GM11168 (cell line): ENCODE results near the gene NDE1.
"Not testable (repeated sequence)": the region's sequence is repeated elsewhere in the genome, so short reads cannot be mapped to it uniquely, and the experiment has no call there.

Experiments
- in situ Hi-C: fragments of 300-500 bp; cut with MboI; formaldehyde crosslinking; loops from one replicate; pipeline ENCODE4 v1.12.0; 2022; ENCODE audit warnings: low sequenced_read_pairs; ENCODE audit not compliant: unreplicated experiment

Gene NDE1

DNA sequence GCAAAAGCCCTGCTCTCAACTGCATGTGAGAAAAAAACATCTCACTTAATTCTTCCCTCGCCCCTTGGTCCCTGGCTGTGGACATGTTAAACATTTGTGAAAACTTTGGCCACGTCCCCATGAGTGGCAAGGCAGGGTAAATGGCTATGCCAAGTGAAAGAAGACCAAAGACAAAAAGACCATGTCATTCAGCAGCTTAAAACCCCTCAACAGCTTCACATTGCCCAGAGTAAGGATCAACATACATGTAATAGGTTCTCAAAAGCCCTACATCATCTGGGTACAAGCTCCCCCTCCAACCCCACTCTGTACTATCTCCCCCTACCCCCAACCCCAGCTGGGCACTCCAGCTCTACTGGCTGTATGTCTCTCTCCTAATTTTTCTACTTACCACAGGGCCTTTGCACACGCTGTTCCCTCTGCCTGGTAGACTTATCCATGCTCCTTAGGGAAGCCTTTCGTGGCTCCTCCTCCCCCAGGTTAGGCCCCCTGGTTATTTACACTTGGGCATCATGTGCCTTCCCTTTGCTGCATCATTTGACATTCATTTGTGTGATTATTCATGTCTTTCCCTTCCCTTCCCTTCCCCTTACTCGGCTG lies 75.7 kb downstream of the NDE1 start:
- in situ Hi-C loops = no loop called here

- in situ Hi-C loops = no loop called here
Measured at GRCh38 chr16:15726715-15727114, 76.7 kb downstream of the NDE1 start.

DNA sequence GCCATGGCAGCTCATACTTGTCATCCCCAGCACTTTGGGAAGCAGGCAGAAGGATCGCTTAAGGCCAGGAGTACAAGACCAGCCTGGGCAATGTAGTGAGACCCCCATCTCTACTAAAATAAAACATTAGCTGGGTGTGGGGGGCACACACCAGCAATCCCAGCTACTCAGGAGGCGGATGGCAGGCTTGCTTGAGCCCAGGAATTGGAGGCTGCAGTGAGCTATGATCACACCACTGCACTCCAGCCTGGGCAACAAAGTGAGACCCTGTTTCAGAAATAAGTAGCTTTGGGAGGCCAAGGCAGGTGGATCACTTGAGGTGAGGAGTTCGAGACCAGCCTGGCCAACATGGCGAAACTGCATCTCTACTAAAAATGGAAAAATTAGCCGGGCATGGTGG lies 77.7 kb downstream of the NDE1 start:
- in situ Hi-C loops = not testable (repeated sequence)

DNA sequence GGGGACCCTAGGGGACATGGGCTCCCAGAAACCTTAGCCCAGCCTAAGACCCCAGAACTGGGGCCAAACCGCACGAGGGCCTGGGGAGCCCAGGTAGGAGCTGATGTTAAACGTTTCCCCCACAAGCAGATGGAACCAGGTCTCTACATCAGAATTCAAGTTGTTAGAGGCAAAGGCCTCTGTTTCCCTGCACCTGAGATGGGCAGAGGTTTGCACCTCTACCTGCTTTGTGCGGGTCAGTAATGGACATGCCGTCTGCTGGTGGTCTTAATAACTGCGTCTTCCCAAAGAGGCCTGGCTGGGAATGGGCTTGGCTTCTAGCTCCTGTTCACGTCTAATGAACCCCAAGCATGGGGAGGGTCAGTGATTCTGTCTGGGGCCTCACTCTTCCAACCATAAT lies 79.1 kb downstream of the NDE1 start:
- in situ Hi-C loops = no loop called here

GRCh38 chr16:15732416-15732815 lies 82.4 kb downstream of the NDE1 start:
- in situ Hi-C loops = no loop called here

- in situ Hi-C loops = no loop called here
Measured at GRCh38 chr16:15735610-15736009, 85.6 kb downstream of the NDE1 start.

- in situ Hi-C loops = no loop called here
Measured at GRCh38 chr16:15736529-15736928, 86.5 kb downstream of the NDE1 start.

- in situ Hi-C loops = no loop called here
Measured at GRCh38 chr16:15737140-15737644, 87.1 kb downstream of the NDE1 start.

GRCh38 chr16:15739464-15739863 lies 89.4 kb downstream of the NDE1 start:
- in situ Hi-C loops = no loop called here

- in situ Hi-C loops = no loop called here
Measured at GRCh38 chr16:15739950-15740349, 89.9 kb downstream of the NDE1 start.

DNA sequence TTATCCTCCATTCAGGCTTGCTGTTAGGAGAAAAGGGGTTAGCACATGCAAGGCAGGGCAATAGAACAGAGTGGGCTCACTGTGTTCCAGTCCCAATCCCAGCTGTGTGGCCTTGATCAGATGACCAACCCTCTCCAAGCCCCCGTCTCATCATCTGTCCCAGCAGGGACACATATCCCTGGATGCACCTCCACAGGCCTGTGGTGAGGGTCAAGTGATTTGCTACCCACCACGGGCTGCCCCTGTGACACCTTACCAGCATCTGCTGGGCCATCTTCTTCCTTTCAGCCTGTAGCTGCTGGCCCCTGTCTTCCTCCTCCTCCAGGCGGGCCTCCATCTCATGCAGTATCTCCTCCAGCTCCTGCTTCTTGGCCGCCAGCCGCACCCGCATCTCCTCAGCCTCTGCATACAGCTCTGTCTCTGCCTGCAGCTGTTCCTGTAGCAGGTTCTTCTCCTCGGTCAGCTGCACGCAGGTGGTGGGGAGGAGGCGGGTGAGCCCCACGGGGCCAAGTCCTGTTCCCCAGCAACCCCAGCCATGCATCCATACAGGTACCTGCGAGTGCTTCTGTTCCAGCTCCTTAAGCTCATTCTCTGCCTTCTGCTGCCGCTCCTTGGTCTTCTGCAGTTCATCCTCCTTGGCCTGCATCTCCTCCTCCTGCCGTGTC lies 91.3 kb downstream of the NDE1 start:
- in situ Hi-C loops = no loop called here

GRCh38 chr16:15742716-15743115 lies 92.7 kb downstream of the NDE1 start:
- in situ Hi-C loops = no loop called here

- in situ Hi-C loops = no loop called here
Measured at GRCh38 chr16:15743657-15744056, 93.6 kb downstream of the NDE1 start.

- in situ Hi-C loops = no loop called here
Measured at GRCh38 chr16:15746332-15746731, 96.3 kb downstream of the NDE1 start.

- in situ Hi-C loops = no loop called here
Measured at GRCh38 chr16:15747937-15748336, 97.9 kb downstream of the NDE1 start.

GRCh38 chr16:15748654-15749053 lies 98.6 kb downstream of the NDE1 start:
- in situ Hi-C loops = no loop called here

DNA sequence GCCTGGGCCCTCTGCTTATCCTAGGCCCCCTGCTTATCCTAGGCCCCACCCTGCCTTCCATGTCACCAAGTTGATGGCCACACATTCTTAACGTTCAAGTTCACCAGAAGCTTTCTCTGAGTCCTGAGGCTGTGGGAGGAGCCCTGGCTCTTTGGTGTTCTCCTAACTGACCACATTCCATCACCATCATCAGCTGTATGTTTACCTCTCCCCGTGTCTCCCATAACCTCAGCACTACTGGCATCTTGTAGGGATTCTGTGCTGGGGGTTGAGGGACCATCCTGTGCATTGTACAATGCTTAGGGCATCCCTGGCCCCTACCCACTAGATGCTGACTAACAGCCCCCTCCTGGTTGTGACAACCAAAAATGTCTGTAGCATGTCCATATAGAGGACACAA lies 99.3 kb downstream of the NDE1 start:
- in situ Hi-C loops = no loop called here

DNA sequence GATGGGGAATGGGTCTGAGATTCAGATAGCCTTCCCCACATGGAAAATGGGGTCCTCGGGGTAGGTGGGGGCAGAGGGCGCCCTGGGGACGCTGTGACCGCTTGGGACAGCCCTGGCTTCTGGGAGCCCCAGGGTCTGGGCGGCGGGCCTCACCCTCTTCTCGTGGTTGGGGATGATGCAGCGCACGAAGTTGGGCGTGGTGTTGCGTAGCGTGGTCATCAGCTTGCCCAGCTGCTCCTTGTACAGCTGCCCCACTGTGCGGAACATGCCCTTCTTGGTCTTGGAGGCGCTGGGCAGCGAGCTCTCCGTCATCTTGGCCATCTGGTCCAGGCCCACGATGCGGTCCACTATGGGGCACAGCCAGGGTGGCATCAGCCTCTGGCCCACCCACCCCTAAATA lies 99.9 kb downstream of the NDE1 start:
- in situ Hi-C loops = no loop called here

DNA sequence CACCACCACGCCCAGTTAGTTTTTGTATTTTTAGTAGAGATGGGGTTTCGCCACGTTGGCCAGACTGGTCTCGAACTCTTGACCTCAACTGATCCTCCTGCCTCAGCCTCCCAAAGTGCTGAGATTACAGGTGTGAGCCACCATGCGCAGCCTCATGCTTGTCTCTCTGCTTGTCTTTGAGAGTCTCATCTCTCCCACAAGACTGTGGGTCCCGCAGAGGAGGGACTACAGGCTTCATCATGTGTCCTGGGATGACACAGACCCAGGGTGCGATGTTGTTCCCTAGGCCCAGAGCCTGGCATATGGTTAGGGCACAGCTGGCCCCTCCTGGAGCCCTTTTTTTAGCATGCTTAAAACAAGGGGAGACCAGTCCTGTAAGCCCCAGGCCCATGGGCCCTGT lies 101.9 kb downstream of the NDE1 start:
- in situ Hi-C loops = no loop called here

DNA sequence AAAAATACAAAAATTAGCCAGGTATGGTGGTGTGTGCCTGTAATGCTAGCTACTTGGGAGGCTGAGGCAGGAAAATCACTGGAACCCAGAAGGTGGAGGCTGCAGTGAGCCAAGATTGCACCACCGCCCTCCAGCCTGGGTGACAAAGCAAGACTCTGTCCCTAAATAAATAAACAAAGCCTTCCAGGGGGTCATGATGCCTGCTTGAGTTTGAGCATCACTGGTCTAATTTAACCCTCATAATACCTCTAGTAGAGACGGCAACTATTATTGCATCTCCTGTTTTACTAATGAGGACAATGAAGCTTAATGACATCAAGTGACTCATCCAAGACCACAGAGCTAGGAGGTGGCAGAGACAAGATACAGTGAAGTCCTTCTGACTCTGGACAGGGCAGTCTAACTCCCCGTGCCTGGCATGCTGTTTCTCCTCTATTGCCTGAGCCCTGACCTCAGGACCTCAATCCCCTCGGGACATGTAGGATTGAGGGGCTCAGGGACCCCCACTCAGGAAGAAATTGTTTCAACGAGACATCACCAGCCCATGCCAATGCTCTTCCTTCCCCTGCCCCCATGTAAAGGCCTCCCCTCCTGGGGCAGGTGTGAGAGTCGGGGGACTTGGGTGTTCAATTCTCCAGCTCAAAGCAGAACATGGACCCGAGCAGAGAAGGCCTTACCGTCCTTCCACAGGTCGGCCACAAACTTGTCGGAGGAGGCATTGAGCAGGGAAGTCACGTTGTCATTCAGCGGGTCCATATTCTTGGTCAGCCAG lies 102.9 kb downstream of the NDE1 start:
- in situ Hi-C loops = no loop called here

- in situ Hi-C loops = no loop called here
Measured at GRCh38 chr16:15754821-15755534, 104.9 kb downstream of the NDE1 start.
